Keratinocyte (primary cell): ENCODE data around the gene HPCAL1. TPM values are rescaled to one million over a fixed set of nuclear protein-coding genes. Genes with fewer than 3 reads are reported as not detected.

Experiments
- DNase-seq: peaks from one replicate; pipeline ENCODE4 v3.0.0-alpha.2; 2011; ENCODE audit warnings: low read depth, missing footprints, low spot score
- FAIRE-seq: peaks from 2 replicates; lab custom pipeline; 2011; peaks lifted over from hg19 to GRCh38; lab: Jason Lieb, UNC
- H2AFZ ChIP-seq: 2 replicates; pipeline ENCODE4 v1.6.0; 2012; ENCODE audit warnings: low read length, control low read depth, inconsistent platforms; ENCODE audit not compliant: control insufficient read depth
- H3K27ac ChIP-seq: 2 replicates; pipeline ENCODE4 v1.5.1; 2011; ENCODE audit warnings: low read length; ENCODE audit not compliant: control insufficient read depth, insufficient read depth
- H3K27me3 ChIP-seq: 3 replicates; pipeline ENCODE4 v1.6.0; 2011; ENCODE audit warnings: low read length; ENCODE audit not compliant: control insufficient read depth, insufficient read depth; ENCODE audit errors: extremely low read depth
- H3K36me3 ChIP-seq, 2 experiments: 2 replicates in 1 of 2; 3 replicates in 1 of 2; pipeline ENCODE4 v1.5.1; 2011; ENCODE audit warnings: low read length in 2 of 2, mild to moderate bottlenecking in 1 of 2; ENCODE audit not compliant: control insufficient read depth in 2 of 2, insufficient read depth in 2 of 2; ENCODE audit errors: extremely low read depth in 1 of 2
- H3K4me1 ChIP-seq: 3 replicates; pipeline ENCODE4 v1.5.1; 2011; ENCODE audit warnings: low read length; ENCODE audit not compliant: control insufficient read depth, insufficient read depth; ENCODE audit errors: extremely low read depth
- H3K4me2 ChIP-seq: 3 replicates; pipeline ENCODE4 v1.6.0; 2011; ENCODE audit warnings: low read depth, low read length; ENCODE audit not compliant: control insufficient read depth, insufficient read depth; ENCODE audit errors: extremely low read depth
- H3K4me3 ChIP-seq, 3 experiments: fragments of 200-600 bp in 1 of 3; sonication (generic) in 1 of 3; 2 replicates in 2 of 3; 3 replicates in 1 of 3; pipeline ENCODE4 v1.5.1; 2011 to 2016; ENCODE audit warnings: low read length in 3 of 3, mild to moderate bottlenecking in 3 of 3, control low read depth in 2 of 3, inconsistent platforms in 1 of 3, low read depth in 1 of 3, mixed read lengths in 1 of 3, mixed run types in 1 of 3, moderate library complexity in 1 of 3; ENCODE audit not compliant: control insufficient read depth in 2 of 3, insufficient read depth in 2 of 3; ENCODE audit errors: extremely low read depth in 1 of 3
- H3K79me2 ChIP-seq: 2 replicates; pipeline ENCODE4 v1.6.0; 2012; ENCODE audit warnings: low read length; ENCODE audit not compliant: control insufficient read depth, insufficient read depth
- H3K9ac ChIP-seq: 3 replicates; pipeline ENCODE4 v1.6.0; 2011; ENCODE audit warnings: low read length; ENCODE audit not compliant: control insufficient read depth, insufficient read depth; ENCODE audit errors: extremely low read depth
- H3K9me1 ChIP-seq: 3 replicates; pipeline ENCODE4 v1.6.0; 2011; ENCODE audit warnings: low read length; ENCODE audit not compliant: control insufficient read depth, insufficient read depth; ENCODE audit errors: extremely low read depth
- H3K9me3 ChIP-seq: 2 replicates; pipeline ENCODE4 v1.5.1; 2012; ENCODE audit warnings: low read depth, low read length; ENCODE audit not compliant: control insufficient read depth
- H4K20me1 ChIP-seq: 3 replicates; pipeline ENCODE4 v1.6.0; 2011; ENCODE audit warnings: low read length; ENCODE audit not compliant: control insufficient read depth, insufficient read depth; ENCODE audit errors: extremely low read depth
- EZH2 ChIP-seq: IDR thresholded peaks from one replicate; pipeline ENCODE4 v1.6.1; 2012; ENCODE audit warnings: inconsistent platforms, mild to moderate bottlenecking, low read length, moderate library complexity
- dilution Hi-C: fragments of 300-500 bp; cut with MboI; formaldehyde crosslinking; loops from one replicate; pipeline ENCODE4 v1.7.0; 2020; ENCODE audit warnings: low sequenced_read_pairs; ENCODE audit not compliant: extremely low pct_ligation_motif_present
- polyA plus RNA-seq, 5 experiments: library from polyadenylated mRNA; depleted of rRNA in 3 of 5; stranded (reverse) in 3 of 5; stranded (forward) in 1 of 5; unstranded in 1 of 5; fragments of >200 nt; gene quantifications; 1 replicate in 1 of 5; 2 replicates in 3 of 5; 3 replicates in 1 of 5; pipeline versions ENCODE4 v1.2.1 to v1.2.3, GENCODE V29; 2011 to 2012; ENCODE audit warnings: missing spikeins in 2 of 5, low read depth in 1 of 5, low replicate concordance in 1 of 5
- TF ChIP-seq, protein P1 (sequence below), 3 experiments: IDR thresholded peaks in 1 of 3; conservative IDR thresholded peaks in 1 of 3; optimal IDR thresholded peaks in 1 of 3; 2 replicates in 2 of 3; 3 replicates in 1 of 3; pipeline versions ENCODE3 to v1.5.1; 2011; ENCODE audit warnings: low read length in 3 of 3, mild to moderate bottlenecking in 3 of 3, moderate library complexity in 2 of 3, control low read depth in 1 of 3, inconsistent platforms in 1 of 3; ENCODE audit not compliant: insufficient read depth in 2 of 3; ENCODE audit errors: extremely low read depth in 1 of 3

Gene HPCAL1
- polyA plus RNA-seq, 1 donor (not counting 4 experiments of a cell fraction or from before 2014, with no cell fraction given) = 18.0 TPM

DNA sequence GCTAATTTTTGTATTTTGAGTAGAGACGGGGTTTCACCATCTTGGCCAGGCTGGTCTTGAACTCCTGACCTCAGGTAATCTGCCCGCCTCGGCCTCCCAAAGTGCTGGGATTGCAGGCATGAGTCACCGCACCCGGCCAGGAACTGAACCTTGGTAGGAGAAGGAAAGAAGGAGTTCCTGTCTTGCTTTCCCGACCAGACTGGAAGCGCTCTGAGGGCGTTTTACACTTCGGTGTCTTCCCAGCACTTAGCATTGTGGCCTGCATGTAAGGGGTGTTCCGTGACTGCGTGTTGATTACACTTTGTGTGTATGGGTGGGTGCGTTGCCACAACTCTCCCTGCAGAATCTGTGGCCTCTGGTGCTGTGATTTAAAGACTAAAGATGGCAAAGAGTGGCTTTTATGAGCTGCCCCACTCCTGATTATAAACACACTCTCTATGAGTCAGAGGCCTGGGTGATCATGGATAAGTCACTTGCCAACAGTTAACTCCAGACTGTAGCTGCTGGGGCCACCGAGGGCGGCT lies 99.4 kb downstream of the HPCAL1 start:
- peaks cover 38% of the 10 kb centered on the region for H3K4me1 ChIP-seq
- H2AFZ ChIP-seq = no peak overlapping the region
- no peak overlapping the region for H3K9ac ChIP-seq
- no peaks in the 10 kb centered on the region for H4K20me1 ChIP-seq
- H3K9me3 ChIP-seq = no peaks in the 10 kb centered on the region
- no peak overlapping the region for H3K4me2 ChIP-seq
- no peak for FAIRE-seq
- TF ChIP-seq, protein P1, sequence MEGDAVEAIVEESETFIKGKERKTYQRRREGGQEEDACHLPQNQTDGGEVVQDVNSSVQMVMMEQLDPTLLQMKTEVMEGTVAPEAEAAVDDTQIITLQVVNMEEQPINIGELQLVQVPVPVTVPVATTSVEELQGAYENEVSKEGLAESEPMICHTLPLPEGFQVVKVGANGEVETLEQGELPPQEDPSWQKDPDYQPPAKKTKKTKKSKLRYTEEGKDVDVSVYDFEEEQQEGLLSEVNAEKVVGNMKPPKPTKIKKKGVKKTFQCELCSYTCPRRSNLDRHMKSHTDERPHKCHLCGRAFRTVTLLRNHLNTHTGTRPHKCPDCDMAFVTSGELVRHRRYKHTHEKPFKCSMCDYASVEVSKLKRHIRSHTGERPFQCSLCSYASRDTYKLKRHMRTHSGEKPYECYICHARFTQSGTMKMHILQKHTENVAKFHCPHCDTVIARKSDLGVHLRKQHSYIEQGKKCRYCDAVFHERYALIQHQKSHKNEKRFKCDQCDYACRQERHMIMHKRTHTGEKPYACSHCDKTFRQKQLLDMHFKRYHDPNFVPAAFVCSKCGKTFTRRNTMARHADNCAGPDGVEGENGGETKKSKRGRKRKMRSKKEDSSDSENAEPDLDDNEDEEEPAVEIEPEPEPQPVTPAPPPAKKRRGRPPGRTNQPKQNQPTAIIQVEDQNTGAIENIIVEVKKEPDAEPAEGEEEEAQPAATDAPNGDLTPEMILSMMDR (optimal IDR thresholded peaks at IDR 0.05 in 1 of 3, IDR thresholded peaks at IDR 0.05 in 1 of 3, conservative IDR thresholded peaks at IDR 0.05 in 1 of 3; ENCODE audit: extremely low read depth in 1 of 3, insufficient read depth in 2 of 3, low read length in 3 of 3) = no peak
- no peak for TF ChIP-seq EZH2
- no peak overlapping the region for H3K4me3 ChIP-seq
- H3K79me2 ChIP-seq = no peaks in the 10 kb centered on the region
- DNase-seq = no peak
- H3K36me3 ChIP-seq = peaks cover 4 to 9% of the 10 kb centered on the region in 2 experiments
- H3K27me3 ChIP-seq = no peaks in the 10 kb centered on the region
- dilution Hi-C loops = no loop called here
- no peak overlapping the region for H3K27ac ChIP-seq
- H3K9me1 ChIP-seq = no peaks in the 10 kb centered on the region

DNA sequence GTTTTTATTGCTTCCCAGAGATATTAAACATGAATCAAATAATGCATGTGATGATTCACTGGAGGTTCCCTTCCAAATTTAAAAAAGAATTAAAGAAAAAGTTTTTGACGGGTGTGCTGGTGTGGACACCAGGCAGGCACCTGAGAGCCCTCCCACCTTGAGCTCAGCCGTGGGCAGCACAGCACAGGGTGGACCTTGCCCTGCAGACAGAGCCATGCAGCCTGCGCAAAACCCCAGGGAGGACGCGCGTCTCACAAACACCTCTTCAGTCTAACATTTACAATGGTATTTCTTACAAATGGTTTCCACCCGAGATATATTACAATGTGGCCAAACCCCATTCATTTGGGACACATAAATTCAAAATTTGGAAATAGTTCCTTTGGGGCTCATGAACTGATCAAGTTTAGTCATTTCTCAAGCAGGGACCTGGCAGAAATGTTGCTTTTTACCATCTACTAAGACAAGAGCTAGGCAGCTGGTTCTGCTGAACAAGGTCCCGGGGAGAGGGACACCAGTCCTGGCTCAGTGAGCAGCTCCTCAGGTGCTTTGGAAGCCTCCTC lies 100.0 kb downstream of the HPCAL1 start:
- H2AFZ ChIP-seq = no peak overlapping the region
- H3K4me2 ChIP-seq = no peak overlapping the region
- no peak overlapping the region for H3K27ac ChIP-seq
- no peaks in the 10 kb centered on the region for H3K27me3 ChIP-seq
- FAIRE-seq = no peak
- peaks cover 44% of the 10 kb centered on the region for H3K4me1 ChIP-seq
- no peaks in the 10 kb centered on the region for H3K79me2 ChIP-seq
- TF ChIP-seq, protein P1 (optimal IDR thresholded peaks at IDR 0.05 in 1 of 3, IDR thresholded peaks at IDR 0.05 in 1 of 3, conservative IDR thresholded peaks at IDR 0.05 in 1 of 3; ENCODE audit: extremely low read depth in 1 of 3, insufficient read depth in 2 of 3, low read length in 3 of 3) = no peak
- no peak for TF ChIP-seq EZH2
- dilution Hi-C loops = no loop called here
- no peak for DNase-seq
- no peaks in the 10 kb centered on the region for H3K9me3 ChIP-seq
- no peaks in the 10 kb centered on the region for H3K9me1 ChIP-seq
- no peaks in the 10 kb centered on the region for H4K20me1 ChIP-seq
- H3K9ac ChIP-seq = no peak overlapping the region
- H3K4me3 ChIP-seq = no peak overlapping the region
- peaks cover 4 to 9% of the 10 kb centered on the region in 2 experiments for H3K36me3 ChIP-seq
